Keratinocyte (primary cell): Measurements from ENCODE around the gene ZNF726. TPM values are rescaled to one million over a fixed set of nuclear protein-coding genes. Genes with fewer than 3 reads are reported as not detected.

ENCODE experiments used
- DNase-seq: peaks from one replicate; pipeline ENCODE4 v3.0.0-alpha.2; 2011; ENCODE audit warnings: low read depth, missing footprints, low spot score
- FAIRE-seq: peaks from 2 replicates; lab custom pipeline; 2011; peaks lifted over from hg19 to GRCh38; lab: Jason Lieb, UNC
- H2AFZ ChIP-seq: 2 replicates; pipeline ENCODE4 v1.6.0; 2012; ENCODE audit warnings: low read length, control low read depth, inconsistent platforms; ENCODE audit not compliant: control insufficient read depth
- H3K27ac ChIP-seq: 2 replicates; pipeline ENCODE4 v1.5.1; 2011; ENCODE audit warnings: low read length; ENCODE audit not compliant: control insufficient read depth, insufficient read depth
- H3K27me3 ChIP-seq: 3 replicates; pipeline ENCODE4 v1.6.0; 2011; ENCODE audit warnings: low read length; ENCODE audit not compliant: control insufficient read depth, insufficient read depth; ENCODE audit errors: extremely low read depth
- H3K36me3 ChIP-seq, 2 experiments: 2 replicates in 1 of 2; 3 replicates in 1 of 2; pipeline ENCODE4 v1.5.1; 2011; ENCODE audit warnings: low read length in 2 of 2, mild to moderate bottlenecking in 1 of 2; ENCODE audit not compliant: control insufficient read depth in 2 of 2, insufficient read depth in 2 of 2; ENCODE audit errors: extremely low read depth in 1 of 2
- H3K4me1 ChIP-seq: 3 replicates; pipeline ENCODE4 v1.5.1; 2011; ENCODE audit warnings: low read length; ENCODE audit not compliant: control insufficient read depth, insufficient read depth; ENCODE audit errors: extremely low read depth
- H3K4me2 ChIP-seq: 3 replicates; pipeline ENCODE4 v1.6.0; 2011; ENCODE audit warnings: low read depth, low read length; ENCODE audit not compliant: control insufficient read depth, insufficient read depth; ENCODE audit errors: extremely low read depth
- H3K4me3 ChIP-seq, 3 experiments: fragments of 200-600 bp in 1 of 3; sonication (generic) in 1 of 3; 2 replicates in 2 of 3; 3 replicates in 1 of 3; pipeline ENCODE4 v1.5.1; 2011 to 2016; ENCODE audit warnings: low read length in 3 of 3, mild to moderate bottlenecking in 3 of 3, control low read depth in 2 of 3, inconsistent platforms in 1 of 3, low read depth in 1 of 3, mixed read lengths in 1 of 3, mixed run types in 1 of 3, moderate library complexity in 1 of 3; ENCODE audit not compliant: control insufficient read depth in 2 of 3, insufficient read depth in 2 of 3; ENCODE audit errors: extremely low read depth in 1 of 3
- H3K79me2 ChIP-seq: 2 replicates; pipeline ENCODE4 v1.6.0; 2012; ENCODE audit warnings: low read length; ENCODE audit not compliant: control insufficient read depth, insufficient read depth
- H3K9ac ChIP-seq: 3 replicates; pipeline ENCODE4 v1.6.0; 2011; ENCODE audit warnings: low read length; ENCODE audit not compliant: control insufficient read depth, insufficient read depth; ENCODE audit errors: extremely low read depth
- H3K9me1 ChIP-seq: 3 replicates; pipeline ENCODE4 v1.6.0; 2011; ENCODE audit warnings: low read length; ENCODE audit not compliant: control insufficient read depth, insufficient read depth; ENCODE audit errors: extremely low read depth
- H3K9me3 ChIP-seq: 2 replicates; pipeline ENCODE4 v1.5.1; 2012; ENCODE audit warnings: low read depth, low read length; ENCODE audit not compliant: control insufficient read depth
- H4K20me1 ChIP-seq: 3 replicates; pipeline ENCODE4 v1.6.0; 2011; ENCODE audit warnings: low read length; ENCODE audit not compliant: control insufficient read depth, insufficient read depth; ENCODE audit errors: extremely low read depth
- EZH2 ChIP-seq: IDR thresholded peaks from one replicate; pipeline ENCODE4 v1.6.1; 2012; ENCODE audit warnings: inconsistent platforms, mild to moderate bottlenecking, low read length, moderate library complexity
- dilution Hi-C: fragments of 300-500 bp; cut with MboI; formaldehyde crosslinking; loops from one replicate; pipeline ENCODE4 v1.7.0; 2020; ENCODE audit warnings: low sequenced_read_pairs; ENCODE audit not compliant: extremely low pct_ligation_motif_present
- polyA plus RNA-seq, 5 experiments: library from polyadenylated mRNA; depleted of rRNA in 3 of 5; stranded (reverse) in 3 of 5; stranded (forward) in 1 of 5; unstranded in 1 of 5; fragments of >200 nt; gene quantifications; 1 replicate in 1 of 5; 2 replicates in 3 of 5; 3 replicates in 1 of 5; pipeline versions ENCODE4 v1.2.1 to v1.2.3, GENCODE V29; 2011 to 2012; ENCODE audit warnings: missing spikeins in 2 of 5, low read depth in 1 of 5, low replicate concordance in 1 of 5
- TF ChIP-seq, protein P1 (sequence below), 3 experiments: IDR thresholded peaks in 1 of 3; conservative IDR thresholded peaks in 1 of 3; optimal IDR thresholded peaks in 1 of 3; 2 replicates in 2 of 3; 3 replicates in 1 of 3; pipeline versions ENCODE3 to v1.5.1; 2011; ENCODE audit warnings: low read length in 3 of 3, mild to moderate bottlenecking in 3 of 3, moderate library complexity in 2 of 3, control low read depth in 1 of 3, inconsistent platforms in 1 of 3; ENCODE audit not compliant: insufficient read depth in 2 of 3; ENCODE audit errors: extremely low read depth in 1 of 3

ZNF726 gene
- polyA plus RNA-seq, 1 donor (not counting 4 experiments of a cell fraction or from before 2014, with no cell fraction given) = 1.6 TPM

DNA sequence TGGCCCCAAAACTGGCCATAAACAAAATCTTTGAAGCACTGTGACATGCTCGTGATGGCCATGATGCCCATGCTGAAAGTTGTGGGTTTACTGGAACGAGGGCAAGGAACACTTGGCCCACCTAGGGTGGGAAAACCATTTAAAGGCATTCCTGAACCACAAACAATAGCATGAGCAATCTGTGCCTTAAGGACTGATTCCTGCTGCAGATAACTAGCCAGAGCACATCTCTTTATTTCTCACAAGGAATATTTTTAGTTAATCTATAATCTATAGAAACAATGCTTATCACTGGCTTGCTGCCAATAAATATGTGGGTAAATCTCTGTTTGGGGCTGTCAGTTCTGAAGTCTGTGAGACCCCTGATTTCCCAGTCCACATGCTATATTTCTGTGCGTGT lies 10.3 kb upstream of the ZNF726 start:
- H3K79me2 ChIP-seq = no peaks in the 10 kb centered on the region
- no peak overlapping the region for H3K27ac ChIP-seq
- no peak overlapping the region for H3K4me2 ChIP-seq
- no peaks in the 10 kb centered on the region for H3K27me3 ChIP-seq
- H3K9ac ChIP-seq = no peak overlapping the region
- TF ChIP-seq EZH2 = no peak
- TF ChIP-seq, protein P1, sequence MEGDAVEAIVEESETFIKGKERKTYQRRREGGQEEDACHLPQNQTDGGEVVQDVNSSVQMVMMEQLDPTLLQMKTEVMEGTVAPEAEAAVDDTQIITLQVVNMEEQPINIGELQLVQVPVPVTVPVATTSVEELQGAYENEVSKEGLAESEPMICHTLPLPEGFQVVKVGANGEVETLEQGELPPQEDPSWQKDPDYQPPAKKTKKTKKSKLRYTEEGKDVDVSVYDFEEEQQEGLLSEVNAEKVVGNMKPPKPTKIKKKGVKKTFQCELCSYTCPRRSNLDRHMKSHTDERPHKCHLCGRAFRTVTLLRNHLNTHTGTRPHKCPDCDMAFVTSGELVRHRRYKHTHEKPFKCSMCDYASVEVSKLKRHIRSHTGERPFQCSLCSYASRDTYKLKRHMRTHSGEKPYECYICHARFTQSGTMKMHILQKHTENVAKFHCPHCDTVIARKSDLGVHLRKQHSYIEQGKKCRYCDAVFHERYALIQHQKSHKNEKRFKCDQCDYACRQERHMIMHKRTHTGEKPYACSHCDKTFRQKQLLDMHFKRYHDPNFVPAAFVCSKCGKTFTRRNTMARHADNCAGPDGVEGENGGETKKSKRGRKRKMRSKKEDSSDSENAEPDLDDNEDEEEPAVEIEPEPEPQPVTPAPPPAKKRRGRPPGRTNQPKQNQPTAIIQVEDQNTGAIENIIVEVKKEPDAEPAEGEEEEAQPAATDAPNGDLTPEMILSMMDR (optimal IDR thresholded peaks at IDR 0.05 in 1 of 3, IDR thresholded peaks at IDR 0.05 in 1 of 3, conservative IDR thresholded peaks at IDR 0.05 in 1 of 3; ENCODE audit: extremely low read depth in 1 of 3, insufficient read depth in 2 of 3, low read length in 3 of 3) = no peak
- FAIRE-seq = no peak
- H4K20me1 ChIP-seq = no peaks in the 10 kb centered on the region
- no peaks in the 10 kb centered on the region for H3K9me1 ChIP-seq
- no peak overlapping the region for H2AFZ ChIP-seq
- H3K4me1 ChIP-seq = no peaks in the 10 kb centered on the region
- H3K36me3 ChIP-seq = no peaks in the 10 kb centered on the region
- peaks cover 1% of the 10 kb centered on the region for H3K9me3 ChIP-seq
- DNase-seq = no peak
- no peak overlapping the region for H3K4me3 ChIP-seq
- dilution Hi-C loops = no loop called here

GRCh38 chr19:23905771-23906170 lies 8.9 kb upstream of the ZNF726 start:
- dilution Hi-C loops = no loop called here
- Histone ChIP-seq H3K79me2 (no peaks in the 10 kb centered on the region), H3K9me1 (no peaks in the 10 kb centered on the region), H3K36me3 (no peaks in the 10 kb centered on the region), H3K4me2 (no peak overlapping the region), H3K4me1 (no peaks in the 10 kb centered on the region), H4K20me1 (no peaks in the 10 kb centered on the region), H3K27me3 (no peaks in the 10 kb centered on the region), H3K27ac (no peak overlapping the region), H3K4me3 (no peak overlapping the region), H2AFZ (no peak overlapping the region), H3K9ac (no peak overlapping the region), H3K9me3 (no peaks in the 10 kb centered on the region)
- DNase-seq = no peak
- no peak for FAIRE-seq
- TF ChIP-seq, protein P1 (optimal IDR thresholded peaks at IDR 0.05 in 1 of 3, IDR thresholded peaks at IDR 0.05 in 1 of 3, conservative IDR thresholded peaks at IDR 0.05 in 1 of 3; ENCODE audit: extremely low read depth in 1 of 3, insufficient read depth in 2 of 3, low read length in 3 of 3) = no peak
- no peak for TF ChIP-seq EZH2
